Pancreas (tissue), 10 donors: ENCODE data around the gene IRF4. TPM values are rescaled to one million over a fixed set of nuclear protein-coding genes. Genes with fewer than 3 reads are reported as not detected.

Experiments
- ATAC-seq, 4 donors: fragments of 200-7000 bp; cut with Tn5 transposase; one replicate each; pipeline versions ENCODE4 v1.8.0 to v1.9.1; 2020; ENCODE audit warnings: mild to moderate bottlenecking in 4 of 4, moderate library complexity in 4 of 4
- DNase-seq, 6 donors: peaks; one replicate each; pipeline ENCODE4 v3.0.0-alpha.2; 2020
- FAIRE-seq: peaks from 2 replicates; lab custom pipeline; 2012; peaks lifted over from hg19 to GRCh38; lab: Jason Lieb, UNC
- H3K27ac ChIP-seq, 4 donors: fragments of 200-600 bp; sonication (generic); 1 replicate in 3 of 4; 2 replicates in 1 of 4; pipeline versions ENCODE4 v1.5.0 to v1.8.0; 2020
- H3K27me3 ChIP-seq, 4 donors: fragments of 200-600 bp; one replicate each; pipeline ENCODE4 v1.8.0; 2021
- H3K36me3 ChIP-seq, 3 donors: fragments of 200-600 bp; sonication (generic) in 1 of 3; one replicate each; pipeline versions ENCODE4 v1.5.0 to v1.8.0; 2020 to 2021
- H3K4me1 ChIP-seq, 3 donors: fragments of 200-600 bp; one replicate each; pipeline ENCODE4 v1.8.0; 2021
- H3K4me3 ChIP-seq, 4 donors: fragments of 200-600 bp; sonication (generic) in 2 of 4; one replicate each; pipeline versions ENCODE4 v1.5.0 to v1.8.0; 2020 to 2021
- H3K9me3 ChIP-seq, 4 donors: fragments of 200-600 bp; one replicate each; pipeline ENCODE4 v1.8.0; 2021
- CTCF ChIP-seq, 4 donors: fragments of 200-600 bp; sonication (generic) in 3 of 4; IDR thresholded peaks; one replicate each; pipeline versions ENCODE4 v1.5.0 to v1.8.0; 2021; ENCODE audit warnings: antibody characterized with exemption in 4 of 4
- WGBS, 2 donors: extraction: QIAGEN DNeasy Blood & Tissue Kit; methylation state at CpG; one replicate each; pipeline ENCODE4 v1.1.7; 2013; 5-methylcytosine and 5-hydroxymethylcytosine counted together
- intact Hi-C, 3 donors: fragments of 100-400 bp; cut with DNase I; formaldehyde crosslinking; loops; one replicate each; pipeline versions ENCODE4 v1.11.1 to v1.14.2; 2022
- polyA plus RNA-seq, 2 donors: library from polyadenylated mRNA; stranded (reverse); fragments of 200-250 nt; gene quantifications; one replicate each; pipeline ENCODE4 v1.2.3, GENCODE V29; 2013
- total RNA-seq, 6 donors: library from RNA; stranded (reverse); fragmentation: NEBNext Ultra II Directional in 4 of 6; extraction: Animal tissue kit (Norgen Biotek cat#: 25700) in 4 of 6; gene quantifications; one replicate each; pipeline versions ENCODE4 v1.2.1 to v1.2.4, GENCODE V29; 2021 to 2023
- donor health status: healthy with polysubstance abuse.
- donor health status: DM: no; HTN: no; CAD: no; lungs with moderate emphysema.
- donor health status: DM: no; HTN: no; CAD: no.
- donor health status: control.
- donor health status: control.
- donor health status: Bipolar disorder and iron deficiency.
- donor health status: DM: yes; HTN: yes; CAD: no.
- donor health status: DM: no; HTN: no; CAD: no.
- donor health status: DM: no; HTN: no; CAD: no.
- donor health status: DM: yes; HTN: yes; CAD: no.

IRF4 gene
- total and polyA plus RNA-seq, 8 donors, result 0.04 to 3.8 (median 0.44) TPM

GRCh38 chr6:428047-428603, 36.6 kb downstream of the IRF4 start:
- no peak overlapping the region for H3K4me3 ChIP-seq
- H3K27me3 ChIP-seq, result no peaks in the 10 kb centered on the region
- 76 to 86% methylated on average over 11 of the region's 11 CpGs for WGBS, 2 donors
- no peak for TF ChIP-seq CTCF (IDR thresholded peaks at IDR 0.05)
- no peaks in the 10 kb centered on the region for H3K36me3 ChIP-seq
- intact Hi-C loops, result no loop called here
- no peaks in the 10 kb centered on the region for H3K9me3 ChIP-seq
- ATAC-seq (no peak), FAIRE-seq (no peak), DNase-seq (no peak)
- H3K4me1 ChIP-seq, result peaks cover 0 to 2% (median 0%) of the 10 kb centered on the region in 3 donors
- no peak overlapping the region for H3K27ac ChIP-seq

GRCh38 chr6:429515-430121, 38.1 kb downstream of the IRF4 start:
- DNase-seq (no peak), FAIRE-seq (no peak), ATAC-seq (no peak)
- intact Hi-C loops, result no loop called here
- WGBS, 2 donors, result 66 to 74% methylated on average over 4 of the region's 4 CpGs
- TF ChIP-seq CTCF (IDR thresholded peaks at IDR 0.05), result no peak
- Histone ChIP-seq H3K27me3 (no peaks in the 10 kb centered on the region), H3K27ac (no peak overlapping the region), H3K9me3 (no peaks in the 10 kb centered on the region), H3K4me1 (no peaks in the 10 kb centered on the region), H3K36me3 (no peaks in the 10 kb centered on the region), H3K4me3 (no peak overlapping the region)

- Histone ChIP-seq H3K9me3 (no peaks in the 10 kb centered on the region), H3K4me3 (no peak overlapping the region), H3K27me3 (no peaks in the 10 kb centered on the region), H3K4me1 (no peaks in the 10 kb centered on the region), H3K36me3 (no peaks in the 10 kb centered on the region), H3K27ac (no peak overlapping the region)
- no peak for ATAC-seq
- intact Hi-C loops, result no loop called here
- no peak for TF ChIP-seq CTCF (IDR thresholded peaks at IDR 0.05)
- DNase-seq, result no peak
- WGBS, 2 donors, result 66 to 85% methylated on average over 10 of the region's 10 CpGs
- no peak for FAIRE-seq
Observed at GRCh38 chr6:431504-431903, 40.0 kb downstream of the IRF4 start.

GRCh38 chr6:431986-432385, 40.4 kb downstream of the IRF4 start:
- Histone ChIP-seq H3K9me3 (no peaks in the 10 kb centered on the region), H3K27me3 (no peaks in the 10 kb centered on the region), H3K36me3 (no peaks in the 10 kb centered on the region), H3K27ac (no peak overlapping the region), H3K4me3 (no peak overlapping the region), H3K4me1 (no peaks in the 10 kb centered on the region)
- TF ChIP-seq CTCF (IDR thresholded peaks at IDR 0.05), result no peak
- FAIRE-seq, result no peak
- no peak for ATAC-seq
- intact Hi-C loops, result no loop called here
- 62 to 71% methylated on average over 6 of the region's 6 CpGs for WGBS, 2 donors
- DNase-seq, result no peak

GRCh38 chr6:434051-434705, 42.6 kb downstream of the IRF4 start:
- H3K4me3 ChIP-seq, result no peak overlapping the region
- no peak for FAIRE-seq
- no peak for ATAC-seq
- 70 to 79% methylated on average over 14 of the region's 14 CpGs for WGBS, 2 donors
- no peaks in the 10 kb centered on the region for H3K4me1 ChIP-seq
- no peaks in the 10 kb centered on the region for H3K27me3 ChIP-seq
- intact Hi-C loops, result no loop called here
- H3K9me3 ChIP-seq, result no peaks in the 10 kb centered on the region
- no peak for TF ChIP-seq CTCF (IDR thresholded peaks at IDR 0.05)
- DNase-seq, result no peak
- no peak overlapping the region for H3K27ac ChIP-seq
- no peaks in the 10 kb centered on the region for H3K36me3 ChIP-seq
